NCI-H2029 treated with DMSO at 0.1 percent for 48 hours (cell line): ENCODE data around the gene GKN2.
"Not testable (repeated sequence)": the region's sequence is repeated elsewhere in the genome, so short reads cannot be mapped to it uniquely, and the experiment has no call there.

Experiments
- DNase-seq: peaks from one replicate; lab custom pipeline; 2025; lab: John Stamatoyannopoulos, UW

GKN2 gene

GRCh38 chr2:68918497-68918896 lies 34.2 kb downstream of the GKN2 start:
- DNase-seq: no peak

- no peak for DNase-seq
Measured at GRCh38 chr2:68917034-68917718, 35.5 kb downstream of the GKN2 start.

- DNase-seq: no peak
Measured at GRCh38 chr2:68916226-68916625, 36.5 kb downstream of the GKN2 start.

- DNase-seq: no peak
Measured at GRCh38 chr2:68915393-68915792, 37.3 kb downstream of the GKN2 start.

- DNase-seq: no peak
Measured at GRCh38 chr2:68913359-68913758, 39.3 kb downstream of the GKN2 start.

- no peak for DNase-seq
Measured at GRCh38 chr2:68912732-68913131, 40.0 kb downstream of the GKN2 start.

GRCh38 chr2:68912111-68912510 lies 40.6 kb downstream of the GKN2 start:
- DNase-seq: no peak

- no peak for DNase-seq
Measured at GRCh38 chr2:68911709-68912108, 41.0 kb downstream of the GKN2 start.

DNA sequence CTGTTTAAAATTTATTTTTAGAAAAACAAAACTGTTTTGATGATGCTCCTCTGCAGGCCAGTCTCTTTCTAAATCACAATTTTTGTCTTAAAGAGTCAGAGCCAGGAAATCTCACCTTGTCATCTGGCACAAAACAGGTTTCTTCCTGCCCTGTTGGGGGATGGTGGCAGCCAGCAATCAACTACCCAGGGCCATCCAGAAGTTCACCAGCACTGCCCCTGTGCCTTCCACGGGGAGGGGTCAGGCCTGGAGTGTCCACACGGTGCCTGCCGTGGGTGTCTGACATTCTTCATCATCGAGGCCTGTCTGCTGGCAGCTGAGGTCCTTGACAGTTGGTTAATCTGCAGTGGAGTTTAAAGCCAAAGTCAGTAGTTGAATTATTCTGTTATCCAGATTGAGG lies 41.4 kb downstream of the GKN2 start:
- DNase-seq: no peak

DNA sequence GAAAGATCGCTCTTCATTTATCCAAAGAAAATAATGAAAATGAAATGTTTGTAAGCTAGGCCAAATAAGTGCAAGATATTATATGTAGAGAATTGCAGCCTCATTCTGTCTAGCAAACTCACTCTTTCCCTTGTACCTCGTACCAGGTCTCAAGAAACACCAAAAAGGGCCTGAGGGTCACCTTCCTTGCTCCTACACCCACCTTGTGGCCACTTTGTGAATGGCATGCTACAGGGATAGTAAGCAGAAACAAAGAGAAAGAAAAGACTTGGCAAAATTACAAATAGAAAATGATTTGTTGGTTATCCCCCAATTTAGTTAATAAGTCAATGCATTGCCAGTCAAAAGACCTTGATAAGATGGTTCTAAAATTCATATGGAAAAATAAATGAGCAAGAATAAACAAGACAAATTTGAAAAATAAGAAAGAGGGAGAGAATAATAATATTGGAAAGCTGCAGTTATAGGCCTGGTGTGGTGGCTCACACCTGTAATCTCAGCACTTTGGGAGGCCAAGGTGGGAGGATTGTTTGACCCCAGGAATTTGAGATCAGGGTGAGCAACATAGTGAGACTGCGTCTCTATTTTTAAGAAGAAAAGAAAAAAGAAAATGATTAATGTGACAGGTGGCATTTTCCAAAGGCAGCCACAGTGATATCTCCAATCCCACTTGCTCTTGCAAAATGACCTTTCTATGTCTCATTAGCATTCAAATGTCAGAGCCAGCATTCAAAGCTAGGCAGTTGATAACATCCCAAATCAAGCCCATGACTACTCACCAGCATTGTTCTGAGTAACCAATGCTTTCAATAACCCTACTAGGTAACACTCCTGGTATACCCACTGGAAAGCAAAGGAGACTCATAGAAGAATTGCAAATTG lies 42.7 kb downstream of the GKN2 start:
- DNase-seq: peak; percentile 33

DNA sequence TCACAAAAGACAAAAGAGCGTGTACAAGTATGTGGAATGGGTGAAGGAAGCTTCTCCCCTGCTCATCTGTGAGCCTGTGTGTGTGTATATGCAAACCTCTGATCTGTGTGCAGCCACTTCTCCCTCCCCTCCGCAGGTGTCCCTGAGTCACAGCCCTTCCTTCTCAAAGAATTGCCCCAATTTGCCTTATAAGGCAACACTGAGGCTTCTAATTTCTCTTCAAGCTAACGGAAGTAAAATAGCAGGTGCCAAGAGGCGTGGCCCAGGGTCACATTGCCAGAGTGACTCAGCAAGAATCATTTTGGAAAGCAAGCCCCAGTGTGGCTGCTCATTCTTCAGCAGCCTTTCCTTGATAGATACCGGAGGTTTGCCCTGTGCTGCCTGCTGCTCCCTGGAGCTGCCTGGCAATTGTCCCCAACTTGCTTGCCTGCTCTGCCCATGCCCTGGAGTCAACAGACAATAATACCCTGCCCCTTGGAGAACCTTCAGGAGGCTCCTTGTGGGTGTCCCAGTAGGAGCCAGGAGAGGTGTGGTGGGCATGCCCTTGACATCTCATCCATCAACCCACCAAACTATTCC lies 44.2 kb downstream of the GKN2 start:
- DNase-seq: peak; percentile 71

GRCh38 chr2:68907920-68908253 lies 44.8 kb downstream of the GKN2 start:
- DNase-seq: no peak

- DNase-seq: no peak
Measured at GRCh38 chr2:68907232-68907919, 45.3 kb downstream of the GKN2 start.

GRCh38 chr2:68906716-68907115 lies 46.0 kb downstream of the GKN2 start:
- no peak for DNase-seq

DNA sequence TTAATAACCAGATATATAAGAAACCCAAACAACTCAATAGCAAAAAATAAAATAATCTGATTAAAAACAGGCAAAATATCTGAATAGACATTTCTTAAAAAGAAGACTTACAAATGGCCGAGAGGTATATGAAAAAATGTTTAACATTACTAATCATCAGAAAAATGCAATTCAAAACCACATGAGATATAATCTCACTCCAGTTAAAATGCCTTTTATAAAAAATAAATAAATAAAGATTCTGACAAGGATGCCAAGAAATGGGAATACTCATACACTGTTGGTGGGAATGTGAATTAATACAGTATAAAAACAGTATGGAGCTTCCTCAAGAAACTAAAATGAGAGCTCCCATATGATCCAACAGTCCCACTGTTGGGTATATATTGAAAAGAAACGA lies 47.6 kb downstream of the GKN2 start:
- DNase-seq: no peak

DNA sequence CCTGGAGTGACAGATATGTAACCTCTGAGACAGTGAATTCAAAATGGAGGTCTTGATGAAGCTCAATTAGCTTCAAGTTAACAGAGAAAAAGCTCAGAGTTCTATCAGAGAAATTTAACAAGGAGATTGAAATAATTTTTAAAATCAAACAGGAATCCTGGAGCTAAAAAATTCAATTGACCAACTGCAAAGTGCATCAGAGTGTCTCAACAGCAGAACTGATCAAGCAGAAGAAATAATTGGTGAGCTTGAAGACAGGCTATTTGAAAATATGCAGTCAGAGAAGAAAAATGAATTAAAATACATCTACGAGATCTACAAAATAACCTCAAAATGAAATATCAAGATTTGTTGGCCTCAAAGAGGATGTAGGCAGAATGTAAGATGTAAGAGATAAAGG lies 51.1 kb downstream of the GKN2 start:
- no peak for DNase-seq

GRCh38 chr2:68901199-68901514 lies 51.5 kb downstream of the GKN2 start:
- no peak for DNase-seq

GRCh38 chr2:68900496-68901198 lies 52.0 kb downstream of the GKN2 start:
- no peak for DNase-seq

- not testable (repeated sequence) for DNase-seq
Measured at GRCh38 chr2:68895981-68896380, 56.7 kb downstream of the GKN2 start.
